ENCODE results near the gene FNDC3B.
A peak's percentile ranks its signal among the peaks of the same experiment; 100 is the strongest.

The FNDC3B gene

GRCh38 chr3:172148702-172149565 is 109.6 kb downstream of the FNDC3B start:
- 90% methylated on average over 2 of the region's 3 CpGs for WGBS
- peaks cover 75% of the 10 kb centered on the region for H3K4me1 ChIP-seq (ENCODE audit: insufficient read depth, low read length)

GRCh38 chr3:172150268-172150667 is 110.9 kb downstream of the FNDC3B start:
- Histone ChIP-seq H3K4me1 (ENCODE audit: insufficient read depth, low read length) (peaks cover 73% of the 10 kb centered on the region), H3K9ac (ENCODE audit: low read depth, low read length) (no peak overlapping the region)
- 100% methylated on average over 2 of the region's 3 CpGs for WGBS

More at GRCh38 chr3:172148702-172149565, 109.6 kb downstream of the FNDC3B start:
- no peak overlapping the region for H3K27ac ChIP-seq (ENCODE audit: low read depth, low read length)
- H3K9me3 ChIP-seq (ENCODE audit: insufficient read depth, low read depth, low read length), result no peaks in the 10 kb centered on the region
- H3K27me3 ChIP-seq (ENCODE audit: insufficient read depth, low read length), result no peaks in the 10 kb centered on the region
- H3K36me3 ChIP-seq (ENCODE audit: insufficient read depth, low read length), result no peaks in the 10 kb centered on the region
- H3K4me3 ChIP-seq (ENCODE audit: low read length), result no peak overlapping the region
- H3K9ac ChIP-seq (ENCODE audit: low read depth, low read length), result no peak overlapping the region

GRCh38 chr3:172150913-172151650 is 111.7 kb downstream of the FNDC3B start:
- Histone ChIP-seq H3K9ac (ENCODE audit: low read depth, low read length) (no peak overlapping the region), H3K27me3 (ENCODE audit: insufficient read depth, low read length) (no peaks in the 10 kb centered on the region), H3K36me3 (ENCODE audit: insufficient read depth, low read length) (no peaks in the 10 kb centered on the region), H3K27ac (ENCODE audit: low read depth, low read length) (no peak overlapping the region), H3K4me1 (ENCODE audit: insufficient read depth, low read length) (peaks cover 78% of the 10 kb centered on the region), H3K9me3 (ENCODE audit: insufficient read depth, low read depth, low read length) (no peaks in the 10 kb centered on the region), H3K4me3 (ENCODE audit: low read length) (no peak overlapping the region)
- 69% methylated on average over 4 of the region's 5 CpGs for WGBS

More at GRCh38 chr3:172150268-172150667, 110.9 kb downstream of the FNDC3B start:
- H3K9me3 ChIP-seq (ENCODE audit: insufficient read depth, low read depth, low read length), result no peaks in the 10 kb centered on the region
- no peaks in the 10 kb centered on the region for H3K27me3 ChIP-seq (ENCODE audit: insufficient read depth, low read length)
- no peaks in the 10 kb centered on the region for H3K36me3 ChIP-seq (ENCODE audit: insufficient read depth, low read length)
- H3K4me3 ChIP-seq (ENCODE audit: low read length), result no peak overlapping the region
- no peak overlapping the region for H3K27ac ChIP-seq (ENCODE audit: low read depth, low read length)

GRCh38 chr3:172151651-172152649 is 112.6 kb downstream of the FNDC3B start:
- Histone ChIP-seq H3K4me1 (ENCODE audit: insufficient read depth, low read length) (peaks cover 82% of the 10 kb centered on the region), H3K27ac (ENCODE audit: low read depth, low read length) (no peak overlapping the region), H3K4me3 (ENCODE audit: low read length) (no peak overlapping the region), H3K36me3 (ENCODE audit: insufficient read depth, low read length) (no peaks in the 10 kb centered on the region), H3K9me3 (ENCODE audit: insufficient read depth, low read depth, low read length) (no peaks in the 10 kb centered on the region), H3K9ac (ENCODE audit: low read depth, low read length) (0 out of 2 replicates have a peak overlapping the region, but pooled peaks have one; percentile 21), H3K27me3 (ENCODE audit: insufficient read depth, low read length) (no peaks in the 10 kb centered on the region)
- 82% methylated on average over 14 of the region's 14 CpGs for WGBS

GRCh38 chr3:172152874-172153273 is 113.5 kb downstream of the FNDC3B start:
- 83% methylated on average over 7 of the region's 7 CpGs for WGBS
- H3K27me3 ChIP-seq (ENCODE audit: insufficient read depth, low read length), result no peaks in the 10 kb centered on the region
- no peaks in the 10 kb centered on the region for H3K9me3 ChIP-seq (ENCODE audit: insufficient read depth, low read depth, low read length)
- no peak overlapping the region for H3K9ac ChIP-seq (ENCODE audit: low read depth, low read length)
- H3K27ac ChIP-seq (ENCODE audit: low read depth, low read length), result peak overlapping the region; percentile 38; the same call in 1 of the 2 replicates
- H3K36me3 ChIP-seq (ENCODE audit: insufficient read depth, low read length), result no peaks in the 10 kb centered on the region
- H3K4me3 ChIP-seq (ENCODE audit: low read length), result no peak overlapping the region
- peaks cover 86% of the 10 kb centered on the region for H3K4me1 ChIP-seq (ENCODE audit: insufficient read depth, low read length)

- no peak overlapping the region for H3K9ac ChIP-seq (ENCODE audit: low read depth, low read length)
- H3K4me3 ChIP-seq (ENCODE audit: low read length), result no peak overlapping the region
- peak overlapping the region; percentile 38 for H3K27ac ChIP-seq (ENCODE audit: low read depth, low read length)
These were observed 114.0 kb downstream of the FNDC3B start for GRCh38 chr3:172153335-172153861.

GRCh38 chr3:172154768-172155664 is 115.6 kb downstream of the FNDC3B start:
- Histone ChIP-seq H3K27ac (ENCODE audit: low read depth, low read length) (peak overlapping the region; percentile 57), H3K36me3 (ENCODE audit: insufficient read depth, low read length) (no peaks in the 10 kb centered on the region), H3K9me3 (ENCODE audit: insufficient read depth, low read depth, low read length) (no peaks in the 10 kb centered on the region), H3K9ac (ENCODE audit: low read depth, low read length) (no peak overlapping the region), H3K4me3 (ENCODE audit: low read length) (no peak overlapping the region), H3K4me1 (ENCODE audit: insufficient read depth, low read length) (peaks cover 79% of the 10 kb centered on the region), H3K27me3 (ENCODE audit: insufficient read depth, low read length) (no peaks in the 10 kb centered on the region)
- WGBS, result 77% methylated on average over 6 of the region's 6 CpGs

More at GRCh38 chr3:172153335-172153861, 114.0 kb downstream of the FNDC3B start:
- WGBS, result 69% methylated on average over 8 of the region's 8 CpGs
- Histone ChIP-seq H3K36me3 (ENCODE audit: insufficient read depth, low read length) (no peaks in the 10 kb centered on the region), H3K27me3 (ENCODE audit: insufficient read depth, low read length) (no peaks in the 10 kb centered on the region), H3K4me1 (ENCODE audit: insufficient read depth, low read length) (peaks cover 83% of the 10 kb centered on the region), H3K9me3 (ENCODE audit: insufficient read depth, low read depth, low read length) (no peaks in the 10 kb centered on the region)

- H3K36me3 ChIP-seq (ENCODE audit: insufficient read depth, low read length), result no peaks in the 10 kb centered on the region
- H3K27ac ChIP-seq (ENCODE audit: low read depth, low read length), result peak overlapping the region; percentile 79
- H3K9ac ChIP-seq (ENCODE audit: low read depth, low read length), result no peak overlapping the region
- peaks cover 83% of the 10 kb centered on the region for H3K4me1 ChIP-seq (ENCODE audit: insufficient read depth, low read length)
- H3K4me3 ChIP-seq (ENCODE audit: low read length), result peak overlapping the region; percentile 3; the same call in 1 of the 2 replicates
- WGBS, result 35% methylated on average over 8 of the region's 8 CpGs
- no peaks in the 10 kb centered on the region for H3K27me3 ChIP-seq (ENCODE audit: insufficient read depth, low read length)
- no peaks in the 10 kb centered on the region for H3K9me3 ChIP-seq (ENCODE audit: insufficient read depth, low read depth, low read length)
These were observed 116.7 kb downstream of the FNDC3B start for GRCh38 chr3:172155897-172156585.

GRCh38 chr3:172156586-172156955 is 117.2 kb downstream of the FNDC3B start:
- Histone ChIP-seq H3K9me3 (ENCODE audit: insufficient read depth, low read depth, low read length) (no peaks in the 10 kb centered on the region), H3K27me3 (ENCODE audit: insufficient read depth, low read length) (no peaks in the 10 kb centered on the region), H3K4me1 (ENCODE audit: insufficient read depth, low read length) (peaks cover 80% of the 10 kb centered on the region), H3K4me3 (ENCODE audit: low read length) (no peak overlapping the region), H3K36me3 (ENCODE audit: insufficient read depth, low read length) (no peaks in the 10 kb centered on the region), H3K9ac (ENCODE audit: low read depth, low read length) (no peak overlapping the region), H3K27ac (ENCODE audit: low read depth, low read length) (peak overlapping the region; percentile 79)
- 77% methylated on average over 5 of the region's 5 CpGs for WGBS

All from HUES64 (cell line).